Heart left ventricle (tissue), 13 donors: ENCODE data around the gene ADGRB2.

Experiments
- CTCF ChIP-seq, 12 donors: fragments of 200-600 bp; sonication (generic) in 4 of 12; IDR thresholded peaks; one replicate each; pipeline versions ENCODE4 v1.5.0 to v1.8.0; 2018 to 2022; ENCODE audit warnings: antibody characterized with exemption in 12 of 12, mild to moderate bottlenecking in 5 of 12
- POLR2A ChIP-seq, 2 donors: fragments of 450-650 bp; IDR thresholded peaks; one replicate each; pipeline ENCODE4 v1.6.1; 2017; ENCODE audit warnings: antibody characterized with exemption in 2 of 2, mild to moderate bottlenecking in 2 of 2, moderate library complexity in 2 of 2
- donor health status: ischemic (EF 13 %, LVEDD 7.1; RV severe dilation, severe dysfunction).
- donor health status: DM: no; HTN: yes; CAD: no.
- donor health status: DM: no; HTN: no; CAD: no.
- donor health status: ischemic (EF 25% LVEDD 6.9; RV normal size, moderate dysfunction).
- donor health status: ischemic (EF 25% LVEDD 5.7; RV mildly dilated, moderate dysfunction).
- donor health status: ischemic (EF 35%, LVEDD 5.7; RV mildly dilated, moderate dysfunction).
- donor health status: nonischemic (EF 11% LVEDD 7.7; RV severe dilation, severe dysfunction).
- donor health status: DM: yes; HTN: yes; CAD: no.
- donor health status: PGD.
- donor health status: ischemic (EF 29% LVEDD 5.4; RV normal size, mild dysfunction).
- donor health status: nonischemic (EF 23%, LVEDD 6.1; RV moderate dilation, normal function).

- TF ChIP-seq CTCF (IDR thresholded peaks at IDR 0.05): no peak
- TF ChIP-seq POLR2A (IDR thresholded peaks at IDR 0.05): no peak
These were observed 14.8 kb upstream of the ADGRB2 start for GRCh38 chr1:31778763-31779488.
